ENCODE measurements around the gene LNX2.

Gene LNX2

DNA sequence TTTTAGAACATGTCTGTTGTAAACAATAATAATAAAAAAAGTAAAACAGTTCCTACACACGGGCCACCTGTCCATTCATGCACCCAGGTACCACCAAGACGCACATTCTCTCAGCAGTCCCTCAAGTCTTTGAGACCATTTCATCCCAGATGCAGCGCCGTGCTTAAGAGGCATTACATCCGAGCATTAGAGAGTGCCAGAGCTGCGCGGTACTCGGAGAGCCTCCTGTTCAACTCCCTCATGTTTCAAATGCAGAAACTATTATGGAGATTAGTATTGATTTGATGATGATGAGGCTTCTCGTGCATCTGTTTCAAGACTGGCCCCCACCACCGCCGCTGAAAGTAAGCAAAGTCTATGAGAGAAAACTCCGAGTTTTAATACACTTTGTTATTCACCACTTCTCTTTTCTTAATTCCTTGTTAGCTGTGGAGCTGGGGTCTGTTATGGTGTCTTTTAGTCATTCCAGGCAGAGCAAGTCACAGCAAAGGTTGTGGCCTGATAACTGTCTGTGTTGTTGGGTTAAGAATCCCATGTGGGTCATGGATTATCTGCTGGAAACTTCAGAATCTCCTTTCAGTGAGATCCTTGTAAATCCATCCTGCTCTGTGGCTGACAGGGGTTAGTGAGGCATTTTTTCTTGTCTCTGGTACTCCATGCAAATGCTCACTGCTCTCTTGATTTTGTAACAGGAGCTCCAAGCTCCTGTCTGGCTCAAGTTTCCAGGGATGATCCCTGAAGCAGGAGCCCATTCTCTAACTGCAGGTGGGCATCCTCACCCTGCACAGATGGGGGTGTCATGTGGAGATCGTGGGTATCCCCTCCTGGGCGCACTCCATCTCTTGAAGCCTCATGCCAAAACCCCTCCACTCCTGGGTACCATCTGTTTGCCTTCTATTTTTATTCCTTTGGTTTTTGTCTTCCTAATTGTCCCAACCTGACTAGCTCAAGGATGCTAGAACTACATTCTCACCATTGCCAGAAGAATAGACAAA is 95.1 kb downstream of the LNX2 start:
- Mint-ChIP-seq H3K4me3 (no peak overlapping the region), H3K9me3 (peaks cover 19% of the 10 kb centered on the region)

DNA sequence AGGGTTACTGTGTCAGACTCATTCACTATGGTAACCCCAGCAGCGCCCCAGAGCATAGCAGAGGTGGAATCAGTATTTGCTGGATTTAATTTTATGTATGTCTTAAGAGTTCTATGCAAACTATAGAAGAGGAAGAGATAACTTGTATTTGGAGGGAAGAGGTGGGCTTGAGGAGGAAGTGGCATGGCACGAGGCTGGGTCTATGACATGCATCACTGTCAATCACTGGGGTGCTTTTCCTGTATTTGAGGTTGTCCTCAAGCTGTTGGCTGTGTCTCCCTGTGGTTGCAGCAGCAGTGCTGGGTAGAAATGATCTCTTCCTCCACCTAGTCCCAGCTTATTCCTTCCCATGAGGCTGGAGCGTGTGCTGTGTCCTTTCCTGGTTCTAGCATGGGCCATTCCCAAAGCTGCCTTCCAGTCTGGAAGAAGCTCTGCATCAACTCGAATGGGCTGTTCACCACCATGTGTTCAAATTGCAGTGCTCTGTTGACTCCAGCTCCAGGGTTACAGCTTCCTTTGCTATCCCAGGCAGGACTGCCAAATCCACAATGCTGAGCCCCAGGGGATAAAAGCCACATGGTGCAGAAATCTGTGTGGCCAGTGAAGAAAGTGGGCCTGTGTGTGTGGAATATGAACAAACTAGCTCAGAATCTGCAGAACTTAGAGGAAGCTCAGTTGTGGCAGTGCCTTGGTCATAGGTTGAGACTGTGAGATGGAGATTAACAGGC is 96.8 kb downstream of the LNX2 start:
- Mint-ChIP-seq H3K36me3 (ENCODE audit: low read depth) (no peaks in the 10 kb centered on the region), H3K4me1 (peaks cover 50% of the 10 kb centered on the region), H3K4me3 (no peak overlapping the region), H3K27me3 (ENCODE audit: low read depth, poor library complexity) (peaks cover 8% of the 10 kb centered on the region), H3K9me3 (peaks cover 11% of the 10 kb centered on the region), H3K27ac (no peak overlapping the region)
- TF ChIP-seq, protein P1, sequence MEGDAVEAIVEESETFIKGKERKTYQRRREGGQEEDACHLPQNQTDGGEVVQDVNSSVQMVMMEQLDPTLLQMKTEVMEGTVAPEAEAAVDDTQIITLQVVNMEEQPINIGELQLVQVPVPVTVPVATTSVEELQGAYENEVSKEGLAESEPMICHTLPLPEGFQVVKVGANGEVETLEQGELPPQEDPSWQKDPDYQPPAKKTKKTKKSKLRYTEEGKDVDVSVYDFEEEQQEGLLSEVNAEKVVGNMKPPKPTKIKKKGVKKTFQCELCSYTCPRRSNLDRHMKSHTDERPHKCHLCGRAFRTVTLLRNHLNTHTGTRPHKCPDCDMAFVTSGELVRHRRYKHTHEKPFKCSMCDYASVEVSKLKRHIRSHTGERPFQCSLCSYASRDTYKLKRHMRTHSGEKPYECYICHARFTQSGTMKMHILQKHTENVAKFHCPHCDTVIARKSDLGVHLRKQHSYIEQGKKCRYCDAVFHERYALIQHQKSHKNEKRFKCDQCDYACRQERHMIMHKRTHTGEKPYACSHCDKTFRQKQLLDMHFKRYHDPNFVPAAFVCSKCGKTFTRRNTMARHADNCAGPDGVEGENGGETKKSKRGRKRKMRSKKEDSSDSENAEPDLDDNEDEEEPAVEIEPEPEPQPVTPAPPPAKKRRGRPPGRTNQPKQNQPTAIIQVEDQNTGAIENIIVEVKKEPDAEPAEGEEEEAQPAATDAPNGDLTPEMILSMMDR (IDR thresholded peaks at IDR 0.05) = no peak
- no peak for DNase-seq

More for the DNA sequence above, 95.1 kb downstream of the LNX2 start:
- Mint-ChIP-seq H3K27ac (peak overlapping the region; percentile 70), H3K4me1 (peaks cover 50% of the 10 kb centered on the region), H3K36me3 (ENCODE audit: low read depth) (peaks cover 10% of the 10 kb centered on the region), H3K27me3 (ENCODE audit: low read depth, poor library complexity) (peaks cover 16% of the 10 kb centered on the region)
- TF ChIP-seq, protein P1 (IDR thresholded peaks at IDR 0.05) = no peak
- no peak for DNase-seq

DNA sequence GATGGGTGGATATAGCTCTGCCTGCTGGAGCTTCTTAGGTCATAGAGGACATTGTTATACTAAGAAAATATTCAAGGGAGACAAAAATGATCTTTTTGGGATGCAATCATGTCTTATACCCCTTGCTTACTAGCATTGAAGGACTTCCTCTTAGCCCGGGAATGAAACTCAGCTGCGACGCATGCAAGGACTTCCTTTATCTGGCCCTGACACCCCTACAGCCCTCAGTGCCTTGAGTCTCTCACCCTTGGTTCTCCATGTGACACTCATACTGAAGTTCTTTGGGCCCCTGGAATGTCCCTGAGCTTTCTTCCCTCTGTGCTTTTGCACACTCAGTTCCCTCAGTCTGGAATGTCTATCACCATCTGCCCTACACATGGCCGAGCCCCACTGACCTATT is 97.5 kb downstream of the LNX2 start:
- Mint-ChIP-seq H3K27me3 (ENCODE audit: low read depth, poor library complexity) (peaks cover 8% of the 10 kb centered on the region), H3K36me3 (ENCODE audit: low read depth) (no peaks in the 10 kb centered on the region), H3K9me3 (peaks cover 4% of the 10 kb centered on the region), H3K4me1 (peaks cover 50% of the 10 kb centered on the region), H3K27ac (no peak overlapping the region), H3K4me3 (no peak overlapping the region)
- TF ChIP-seq, protein P1 (IDR thresholded peaks at IDR 0.05) = no peak
- DNase-seq = no peak

DNA sequence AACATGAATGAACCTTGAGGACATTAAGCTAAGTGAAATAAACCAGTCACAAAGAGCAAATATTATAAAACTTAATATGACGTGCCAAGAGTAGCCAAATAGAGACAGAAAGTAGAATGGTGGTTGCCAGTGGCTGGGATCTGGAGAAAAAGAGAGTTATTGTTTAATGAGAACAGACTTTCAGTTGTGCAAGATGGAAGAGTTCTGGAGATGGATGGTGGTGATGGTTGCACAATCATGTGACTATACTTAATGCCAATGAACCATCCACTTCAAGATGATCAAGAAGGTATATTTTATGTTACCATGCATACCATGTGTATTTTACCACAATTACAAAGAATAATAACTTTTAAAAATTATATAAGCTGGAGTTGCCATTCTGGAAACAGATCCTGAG is 104.2 kb downstream of the LNX2 start:
- H3K27ac Mint-ChIP-seq = no peak overlapping the region
- H3K27me3 Mint-ChIP-seq (ENCODE audit: low read depth, poor library complexity) = peaks cover 4% of the 10 kb centered on the region
- no peaks in the 10 kb centered on the region for H3K9me3 Mint-ChIP-seq
- no peak overlapping the region for H3K4me3 Mint-ChIP-seq
- H3K36me3 Mint-ChIP-seq (ENCODE audit: low read depth) = no peaks in the 10 kb centered on the region
- TF ChIP-seq, protein P1 (IDR thresholded peaks at IDR 0.05) = no peak
- H3K4me1 Mint-ChIP-seq = no peaks in the 10 kb centered on the region
- no peak for DNase-seq

DNA sequence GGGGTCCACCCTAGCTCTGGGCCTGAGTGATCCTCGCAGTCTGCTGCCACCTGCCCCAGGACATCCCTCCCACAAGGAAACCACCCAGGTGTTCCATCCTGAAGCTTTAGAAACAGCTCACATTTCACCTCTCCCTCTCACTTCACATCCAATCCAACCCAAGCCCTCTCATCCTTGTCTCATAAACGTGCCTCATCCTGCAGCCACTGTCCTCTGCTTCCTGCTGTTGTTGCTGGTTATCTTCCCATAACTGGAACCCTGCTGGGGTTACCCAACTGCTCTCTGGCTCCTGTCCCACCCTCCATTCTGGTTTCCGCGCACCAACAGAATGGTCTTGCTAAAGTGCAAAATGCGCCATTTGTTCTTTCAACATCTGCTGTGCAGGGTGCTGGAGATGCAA is 110.2 kb downstream of the LNX2 start:
- Mint-ChIP-seq H3K36me3 (ENCODE audit: low read depth) (no peaks in the 10 kb centered on the region), H3K27me3 (ENCODE audit: low read depth, poor library complexity) (peaks cover 3% of the 10 kb centered on the region), H3K9me3 (no peaks in the 10 kb centered on the region), H3K27ac (no peak overlapping the region), H3K4me3 (no peak overlapping the region), H3K4me1 (no peaks in the 10 kb centered on the region)
- TF ChIP-seq, protein P1 (IDR thresholded peaks at IDR 0.05) = no peak
- DNase-seq = no peak
